Heart right ventricle (tissue), 16 donors: ENCODE results near the gene TMEM92. TPM values are rescaled to one million over a fixed set of nuclear protein-coding genes. Genes with fewer than 3 reads are reported as not detected.

Experiments used
- ATAC-seq, 8 donors: fragments of 200-7000 bp; cut with Tn5 transposase; one replicate each; pipeline ENCODE4 v1.9.1; 2020; ENCODE audit warnings: mild to moderate bottlenecking in 8 of 8, moderate library complexity in 8 of 8, moderate number of reproducible peaks in 1 of 8
- DNase-seq, 2 donors: peaks; one replicate each; pipeline ENCODE4 v3.0.0-alpha.2; 2020
- H3K27ac ChIP-seq, 10 donors: fragments of 200-600 bp; sonication (generic) in 2 of 10; one replicate each; pipeline versions ENCODE4 v1.5.0 to v1.8.0; 2020 to 2022; ENCODE audit warnings: mild to moderate bottlenecking in 3 of 10
- H3K27me3 ChIP-seq, 7 donors: fragments of 200-600 bp; one replicate each; pipeline ENCODE4 v1.8.0; 2021 to 2022; ENCODE audit warnings: mild to moderate bottlenecking in 2 of 7
- H3K36me3 ChIP-seq, 9 donors: fragments of 200-600 bp; sonication (generic) in 1 of 9; one replicate each; pipeline versions ENCODE4 v1.5.0 to v1.8.0; 2020 to 2022; ENCODE audit warnings: mild to moderate bottlenecking in 2 of 9
- H3K4me1 ChIP-seq, 9 donors: fragments of 200-600 bp; sonication (generic) in 1 of 9; one replicate each; pipeline versions ENCODE4 v1.5.0 to v1.8.0; 2020 to 2022; ENCODE audit warnings: mild to moderate bottlenecking in 4 of 9
- H3K4me3 ChIP-seq, 10 donors: fragments of 200-600 bp; sonication (generic) in 2 of 10; one replicate each; pipeline versions ENCODE4 v1.5.0 to v1.8.0; 2020 to 2022; ENCODE audit warnings: mild to moderate bottlenecking in 7 of 10, moderate library complexity in 2 of 10
- H3K9me3 ChIP-seq, 11 donors: fragments of 200-600 bp in 10 of 11; sonication (generic) in 2 of 11; one replicate each; pipeline versions ENCODE4 v1.5.0 to v1.8.0; 2013 to 2022; ENCODE audit warnings: mild to moderate bottlenecking in 2 of 11, control low read depth in 1 of 11, moderate library complexity in 1 of 11
- WGBS, 2 donors: extraction: QIAGEN DNeasy Blood & Tissue Kit; methylation state at CpG; one replicate each; pipeline ENCODE4 v1.1.7; 2013; ENCODE audit warnings: inconsistent platforms in 1 of 2; 5-methylcytosine and 5-hydroxymethylcytosine counted together
- intact Hi-C, 10 donors: fragments of 100-400 bp; cut with DNase I; formaldehyde crosslinking; loops; one replicate each; pipeline versions ENCODE4 v1.11.1 to v1.14.2; 2022
- polyA plus RNA-seq, 2 donors: library from polyadenylated mRNA; stranded (reverse); fragments of 200-250 nt; gene quantifications; one replicate each; pipeline ENCODE4 v1.2.3, GENCODE V29; 2013
- total RNA-seq, 10 donors: library from RNA; stranded (reverse); fragmentation: NEBNext Ultra II Directional in 3 of 10; extraction: Animal tissue kit (Norgen Biotek cat#: 25700) in 3 of 10; gene quantifications; one replicate each; pipeline versions ENCODE4 v1.2.1 to v1.2.4, GENCODE V29; 2021 to 2023
- TF ChIP-seq, protein P1 (sequence below), 9 donors: fragments of 200-600 bp; sonication (generic) in 2 of 9; IDR thresholded peaks; one replicate each; pipeline versions ENCODE4 v1.5.0 to v1.8.0; 2021 to 2022; ENCODE audit warnings: antibody characterized with exemption in 9 of 9, mild to moderate bottlenecking in 5 of 9, moderate library complexity in 1 of 9
- donor health status: Arrhythmogenic right ventricular cardiomyopathy.
- donor health status: ischemic (EF 13 %, LVEDD 7.1; RV severe dilation, severe dysfunction).
- donor health status: healthy with polysubstance abuse.
- donor health status: DM: no; HTN: yes; CAD: no.
- donor health status: DM: no; HTN: no; CAD: no.
- donor health status: ischemic (EF 25% LVEDD 6.9; RV normal size, moderate dysfunction).
- donor health status: ischemic (EF 25% LVEDD 5.7; RV mildly dilated, moderate dysfunction).
- donor health status: healthy.
- donor health status: DM: yes; HTN: yes; CAD: no.
- donor health status: Ischemic cardiomyopathy.
- donor health status: ischemic (EF 35%, LVEDD 5.7; RV mildly dilated, moderate dysfunction).
- donor health status: nonischemic (EF 11% LVEDD 7.7; RV severe dilation, severe dysfunction).
- donor health status: DM: yes; HTN: yes; CAD: no.
- donor health status: PGD.
- donor health status: ischemic (EF 29% LVEDD 5.4; RV normal size, mild dysfunction).
- donor health status: nonischemic (EF 23%, LVEDD 6.1; RV moderate dilation, normal function).

Gene TMEM92
- total and polyA plus RNA-seq, 12 donors, result 0.04 TPM; not detected in 11

DNA sequence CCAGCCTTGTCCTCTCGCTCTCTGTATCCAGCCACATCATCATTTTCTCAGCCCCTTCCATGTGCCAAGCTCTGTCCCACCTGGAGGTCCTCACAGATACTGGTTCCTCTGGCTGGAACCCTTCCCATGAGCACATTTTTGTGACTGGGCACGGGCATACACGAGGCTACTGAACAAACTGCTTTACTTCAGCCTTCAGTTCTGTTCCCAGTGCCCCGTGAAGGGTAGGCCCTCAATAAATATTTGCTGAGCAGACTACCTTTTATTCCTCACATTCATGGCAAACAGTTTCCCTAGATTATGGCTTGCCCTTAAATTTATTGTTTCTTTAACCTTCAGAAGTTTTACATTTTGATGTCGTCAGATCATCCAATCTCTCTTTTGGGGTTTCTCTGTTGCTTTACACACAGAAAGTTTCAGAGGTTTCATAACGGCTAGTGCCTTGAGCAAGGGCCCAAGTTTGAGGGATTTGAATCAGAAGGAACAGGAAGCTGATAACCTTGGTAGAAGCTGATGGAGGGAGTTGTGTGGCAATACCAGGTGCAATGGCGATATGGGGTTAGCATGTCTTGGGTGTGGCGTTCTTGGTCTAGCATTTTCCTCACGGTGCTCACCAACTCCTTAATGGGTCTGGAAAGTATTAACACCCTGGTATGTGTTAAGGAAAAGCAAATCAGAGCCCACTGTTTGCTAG is 27.8 kb downstream of the TMEM92 start:
- Histone ChIP-seq H3K27ac (peak overlapping the region in 1 of 10 donors; percentile 20), H3K4me3 (no peak overlapping the region), H3K4me1 (peaks cover 0 to 14% (median 6%) of the 10 kb centered on the region in 9 donors), H3K27me3 (peaks cover 0 to 6% (median 0%) of the 10 kb centered on the region in 7 donors), H3K9me3 (no peaks in the 10 kb centered on the region), H3K36me3 (no peaks in the 10 kb centered on the region)
- TF ChIP-seq, protein P1, sequence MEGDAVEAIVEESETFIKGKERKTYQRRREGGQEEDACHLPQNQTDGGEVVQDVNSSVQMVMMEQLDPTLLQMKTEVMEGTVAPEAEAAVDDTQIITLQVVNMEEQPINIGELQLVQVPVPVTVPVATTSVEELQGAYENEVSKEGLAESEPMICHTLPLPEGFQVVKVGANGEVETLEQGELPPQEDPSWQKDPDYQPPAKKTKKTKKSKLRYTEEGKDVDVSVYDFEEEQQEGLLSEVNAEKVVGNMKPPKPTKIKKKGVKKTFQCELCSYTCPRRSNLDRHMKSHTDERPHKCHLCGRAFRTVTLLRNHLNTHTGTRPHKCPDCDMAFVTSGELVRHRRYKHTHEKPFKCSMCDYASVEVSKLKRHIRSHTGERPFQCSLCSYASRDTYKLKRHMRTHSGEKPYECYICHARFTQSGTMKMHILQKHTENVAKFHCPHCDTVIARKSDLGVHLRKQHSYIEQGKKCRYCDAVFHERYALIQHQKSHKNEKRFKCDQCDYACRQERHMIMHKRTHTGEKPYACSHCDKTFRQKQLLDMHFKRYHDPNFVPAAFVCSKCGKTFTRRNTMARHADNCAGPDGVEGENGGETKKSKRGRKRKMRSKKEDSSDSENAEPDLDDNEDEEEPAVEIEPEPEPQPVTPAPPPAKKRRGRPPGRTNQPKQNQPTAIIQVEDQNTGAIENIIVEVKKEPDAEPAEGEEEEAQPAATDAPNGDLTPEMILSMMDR (IDR thresholded peaks at IDR 0.05), result no peak
- 85 to 87% methylated on average over 9 of the region's 9 CpGs for WGBS, 2 donors
- ATAC-seq, result no peak
- DNase-seq, result no peak
- intact Hi-C loops, result no loop called here

DNA sequence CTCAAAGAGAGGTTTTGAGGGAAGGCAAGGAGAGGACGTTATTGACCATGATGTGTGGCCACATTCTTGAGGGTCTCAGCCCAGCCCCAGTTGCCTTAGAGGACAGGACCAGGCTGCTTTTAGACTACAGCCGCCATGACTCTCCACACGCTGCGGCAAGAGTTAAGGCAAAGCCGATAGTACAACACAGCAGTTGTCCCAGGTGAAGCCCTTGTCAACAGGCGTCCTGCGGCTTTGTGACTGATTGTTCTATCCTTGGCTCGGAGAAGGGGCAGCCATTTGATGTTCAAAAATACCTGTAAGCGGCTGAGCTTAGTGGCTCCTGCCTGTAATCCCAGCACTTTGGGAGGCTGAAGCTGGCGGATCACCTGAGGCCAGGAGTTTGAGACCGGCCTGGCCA is 28.8 kb downstream of the TMEM92 start:
- Histone ChIP-seq H3K4me3 (no peak overlapping the region), H3K36me3 (no peaks in the 10 kb centered on the region), H3K9me3 (no peaks in the 10 kb centered on the region), H3K4me1 (peaks cover 0 to 14% (median 6%) of the 10 kb centered on the region in 9 donors), H3K27ac (no peak overlapping the region), H3K27me3 (peaks cover 0 to 6% (median 0%) of the 10 kb centered on the region in 7 donors)
- DNase-seq (no peak), ATAC-seq (no peak)
- TF ChIP-seq, protein P1 (IDR thresholded peaks at IDR 0.05), result no peak
- intact Hi-C loops, result no loop called here
- WGBS, 2 donors, result 85 to 89% methylated on average over 11 of the region's 11 CpGs

DNA sequence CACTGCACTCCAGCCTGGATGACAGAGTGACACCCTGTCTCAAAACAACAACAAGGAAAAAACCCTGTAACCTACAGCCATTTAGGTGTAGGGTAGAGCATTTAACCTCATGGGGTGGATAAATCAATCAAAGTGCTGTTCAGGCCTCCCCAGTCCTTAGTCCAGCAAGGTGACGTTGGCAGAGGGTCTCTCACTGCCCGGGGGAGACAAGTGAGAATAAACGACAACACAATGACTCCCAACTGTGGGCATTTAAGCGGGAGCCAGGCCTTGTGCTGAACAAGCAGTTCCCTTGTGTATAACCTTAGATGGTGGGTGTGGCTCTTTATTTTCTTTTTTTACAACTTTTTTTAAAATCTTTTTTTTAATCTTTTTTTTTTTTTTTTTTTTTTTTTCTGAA is 29.3 kb downstream of the TMEM92 start:
- no peak for ATAC-seq
- Histone ChIP-seq H3K27ac (no peak overlapping the region), H3K9me3 (no peaks in the 10 kb centered on the region), H3K36me3 (no peaks in the 10 kb centered on the region), H3K27me3 (peaks cover 0 to 6% (median 0%) of the 10 kb centered on the region in 7 donors), H3K4me1 (peaks cover 0 to 14% (median 6%) of the 10 kb centered on the region in 9 donors), H3K4me3 (no peak overlapping the region)
- TF ChIP-seq, protein P1 (IDR thresholded peaks at IDR 0.05), result no peak
- no peak for DNase-seq
- WGBS, 2 donors, result 90 to 94% methylated on average over 4 of the region's 4 CpGs
- intact Hi-C loops, result no loop called here

DNA sequence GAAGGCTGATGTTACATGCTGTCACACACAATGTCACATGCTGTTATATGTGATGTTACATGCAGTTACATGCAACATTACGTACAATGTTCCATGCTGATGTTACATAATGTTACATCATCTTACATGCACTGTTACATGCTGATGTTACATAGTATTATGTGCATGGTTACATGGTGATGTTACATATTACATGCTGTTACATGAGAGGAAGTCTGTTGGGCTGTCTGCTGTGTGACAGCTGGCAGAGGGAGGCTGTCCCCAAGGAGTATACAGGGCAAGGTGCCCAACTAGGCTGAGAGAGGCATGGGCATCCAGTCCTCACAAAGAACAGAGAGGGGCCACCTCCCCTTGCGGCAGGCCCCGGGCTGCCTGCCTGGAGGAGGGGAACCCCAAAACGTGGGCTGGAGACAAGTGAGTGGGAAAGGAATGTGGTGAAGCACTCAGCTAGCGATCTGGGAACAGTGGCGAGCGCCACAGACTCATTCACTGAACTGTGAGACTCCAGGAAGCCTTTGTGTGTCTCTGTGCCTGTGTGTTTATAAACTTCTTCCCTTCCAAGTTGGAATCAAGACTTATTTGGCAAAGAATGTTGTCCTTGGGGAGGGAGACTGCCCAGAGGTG is 30.6 kb downstream of the TMEM92 start:
- Histone ChIP-seq H3K27me3 (peaks cover 0 to 6% (median 0%) of the 10 kb centered on the region in 7 donors), H3K27ac (no peak overlapping the region), H3K4me3 (no peak overlapping the region), H3K36me3 (no peaks in the 10 kb centered on the region), H3K9me3 (no peaks in the 10 kb centered on the region), H3K4me1 (peaks cover 0 to 14% (median 6%) of the 10 kb centered on the region in 9 donors)
- ATAC-seq, result peak in 4 of 8 donors; percentile 17 to 34 (median 25)
- intact Hi-C loops, result no loop called here
- TF ChIP-seq, protein P1 (IDR thresholded peaks at IDR 0.05), result no peak
- 37 to 52% methylated on average over 7 of the region's 7 CpGs for WGBS, 2 donors
- no peak for DNase-seq
